Measurements from ENCODE around the gene SPTB.
A peak's percentile ranks its signal among the peaks of the same experiment; 100 is the strongest.
"Not testable (repeated sequence)": the region's sequence is repeated elsewhere in the genome, so short reads cannot be mapped to it uniquely, and the experiment has no call there.

Gene SPTB

DNA sequence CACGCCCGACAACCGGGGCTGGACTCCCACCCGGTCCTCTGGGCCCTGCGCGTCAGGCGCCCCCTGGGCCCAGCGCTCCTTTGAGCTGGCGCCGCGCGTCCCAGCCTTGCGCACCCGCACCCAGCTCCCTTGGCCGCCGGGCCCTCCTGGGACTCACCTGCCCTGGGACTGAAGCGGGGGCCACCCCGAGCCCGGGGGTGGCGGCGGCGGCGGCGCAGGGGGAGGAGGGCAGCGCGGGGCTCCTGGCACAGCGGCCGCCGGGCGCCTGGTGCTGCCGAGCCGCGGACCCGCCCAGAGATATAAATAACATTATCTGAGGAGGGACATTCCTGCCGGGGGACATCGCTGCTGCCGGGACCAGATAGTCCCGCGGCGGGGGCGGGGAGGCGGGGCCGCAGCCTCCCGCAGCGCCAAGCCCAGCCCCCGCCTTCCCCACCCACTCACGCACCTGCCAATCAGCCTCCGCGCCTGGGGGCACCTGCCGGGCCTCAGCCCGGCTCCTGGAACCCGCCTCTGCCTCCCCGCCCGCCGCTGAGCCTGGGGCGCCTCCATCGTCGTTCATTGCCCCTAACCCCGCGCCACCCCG lies at the start of gene SPTB:
Gene SPTB (minus strand): TSS at position 273 of the 586 bp plus-strand sequence. CDS start 56,813 bp downstream, outside the sequence.
- no peak for DNase-seq
- in situ Hi-C loops (cut with MboI; ENCODE audit: low pct_unique_long_range_greater_than_20kb, low sequenced_read_pairs), result no loop called here

DNA sequence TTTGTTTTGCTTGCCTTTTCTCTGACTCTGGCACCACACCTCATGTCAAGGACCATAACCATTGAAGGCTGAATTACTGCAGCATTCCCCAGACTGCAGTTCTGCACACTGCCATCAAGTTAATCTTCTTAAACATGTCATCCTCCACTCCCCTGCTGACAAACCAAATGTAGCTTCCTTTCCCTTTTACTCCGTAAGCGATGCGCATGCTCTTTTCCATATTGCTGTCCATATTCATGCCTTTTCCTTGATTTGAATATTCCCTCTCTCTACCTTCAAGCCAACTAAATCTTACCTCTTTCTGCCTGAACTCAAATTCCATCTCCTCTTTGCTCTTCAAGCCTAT lies 49.3 kb upstream of the SPTB start:
- no peak for DNase-seq
- in situ Hi-C loops (cut with MboI; ENCODE audit: low pct_unique_long_range_greater_than_20kb, low sequenced_read_pairs), result no loop called here

DNA sequence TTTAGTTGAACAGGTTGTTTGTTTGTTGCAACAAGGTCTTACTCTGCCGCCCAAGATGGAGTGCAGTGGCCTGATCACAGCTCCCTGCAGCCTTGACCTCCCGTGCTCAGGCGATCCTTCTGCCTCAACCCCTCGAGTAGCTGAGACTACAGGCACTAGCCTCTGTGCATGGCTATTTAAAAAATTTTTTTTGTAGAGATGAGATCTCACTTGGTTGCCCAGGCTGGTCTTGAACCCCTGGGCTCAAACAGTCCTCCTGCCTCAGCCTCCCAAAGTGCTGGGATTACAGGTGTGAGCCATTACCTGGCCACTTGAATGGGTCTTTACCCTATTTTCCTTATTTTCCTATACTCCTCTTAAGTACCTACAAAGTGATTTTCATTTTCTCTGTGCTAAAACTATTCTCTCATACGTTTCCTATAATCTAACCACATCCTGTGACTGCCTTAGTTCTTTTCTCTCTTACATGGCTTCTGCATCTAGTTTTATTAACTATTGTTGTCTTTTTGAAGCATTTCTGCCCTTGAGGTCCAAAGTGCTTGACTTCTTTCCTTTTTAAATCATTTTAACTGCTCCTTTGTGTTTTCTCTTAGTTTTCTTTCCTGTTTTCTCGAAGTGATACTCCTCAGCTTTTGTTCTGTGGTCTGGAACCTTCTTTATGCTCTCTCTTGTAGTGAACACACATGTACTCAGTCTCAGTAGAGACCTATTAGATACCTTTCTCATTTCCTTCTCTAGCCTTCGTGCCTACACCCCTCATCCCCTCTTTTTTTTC lies 48.7 kb upstream of the SPTB start:
- no peak for DNase-seq
- in situ Hi-C loops (cut with MboI; ENCODE audit: low pct_unique_long_range_greater_than_20kb, low sequenced_read_pairs), result no loop called here

DNA sequence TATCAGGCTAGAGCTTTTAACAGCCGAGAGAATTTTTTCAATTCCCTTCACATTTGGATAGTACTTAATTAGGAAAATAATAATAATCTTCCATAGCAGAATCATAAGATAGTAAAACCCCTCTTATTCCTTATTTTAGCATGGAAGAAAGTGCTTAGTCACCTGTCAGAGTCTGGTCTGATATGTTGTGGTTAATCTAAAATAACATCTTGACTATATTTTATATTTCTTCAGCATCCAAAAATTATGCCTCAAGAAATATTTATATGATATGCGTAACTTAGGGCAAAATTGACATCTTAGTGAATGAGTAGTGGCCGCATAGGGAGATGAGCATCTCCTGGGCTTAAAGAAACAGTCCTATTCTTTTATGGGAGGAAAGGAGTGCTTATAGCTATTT lies 47.3 kb upstream of the SPTB start:
- DNase-seq, result no peak
- in situ Hi-C loops (cut with MboI; ENCODE audit: low pct_unique_long_range_greater_than_20kb, low sequenced_read_pairs), result no loop called here

DNA sequence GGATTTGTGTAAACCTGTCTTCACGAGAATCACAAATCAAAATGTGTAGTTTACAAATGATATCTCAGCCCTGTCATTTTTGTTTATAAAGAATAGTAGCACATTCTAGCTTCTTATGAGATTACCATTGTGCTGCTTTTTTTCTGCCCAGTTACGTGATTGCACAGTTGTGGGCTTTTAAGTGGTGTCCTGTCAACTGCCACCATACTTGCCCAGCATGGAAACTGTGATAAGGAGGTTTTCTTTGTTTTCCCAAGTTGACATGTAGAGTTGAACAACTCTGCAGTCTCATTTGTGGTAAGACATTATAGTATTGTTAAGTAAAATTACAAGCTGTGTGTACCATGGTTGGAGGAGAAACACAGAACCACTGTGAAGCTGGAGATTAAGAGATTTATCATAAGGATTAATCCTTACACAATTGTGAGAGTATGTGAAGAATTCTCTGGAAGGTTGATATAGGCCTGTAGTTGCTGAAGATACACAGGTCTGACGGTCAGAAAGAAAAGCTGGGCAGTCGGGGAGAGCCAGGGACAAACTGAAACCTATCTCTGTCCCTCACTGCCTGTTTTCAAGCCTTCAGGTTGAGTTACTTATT lies 46.8 kb upstream of the SPTB start:
- in situ Hi-C loops (cut with MboI; ENCODE audit: low pct_unique_long_range_greater_than_20kb, low sequenced_read_pairs), result no loop called here

DNA sequence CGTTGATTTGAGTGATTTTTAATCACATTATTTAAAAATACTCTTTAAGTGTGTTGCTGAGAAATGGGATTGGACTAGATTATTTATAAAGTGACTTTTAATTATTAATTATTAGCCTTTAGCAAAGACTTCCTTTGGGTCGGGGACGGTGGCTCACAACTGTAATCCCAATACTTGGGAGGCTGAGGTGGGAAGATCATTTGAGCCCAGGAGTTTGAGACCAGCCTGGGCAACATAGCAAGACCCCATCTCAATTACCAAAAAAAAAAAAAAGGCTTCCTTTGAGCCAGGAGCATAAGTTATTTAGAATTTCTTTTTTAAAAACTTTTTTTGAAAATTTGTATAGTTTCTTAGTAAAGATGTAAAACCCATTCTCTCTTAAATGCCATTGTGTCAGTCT lies 43.3 kb upstream of the SPTB start:
- no peak for DNase-seq
- in situ Hi-C loops (cut with MboI; ENCODE audit: low pct_unique_long_range_greater_than_20kb, low sequenced_read_pairs), result no loop called here

More for the DNA sequence above, 46.8 kb upstream of the SPTB start:
- no peak for DNase-seq

DNA sequence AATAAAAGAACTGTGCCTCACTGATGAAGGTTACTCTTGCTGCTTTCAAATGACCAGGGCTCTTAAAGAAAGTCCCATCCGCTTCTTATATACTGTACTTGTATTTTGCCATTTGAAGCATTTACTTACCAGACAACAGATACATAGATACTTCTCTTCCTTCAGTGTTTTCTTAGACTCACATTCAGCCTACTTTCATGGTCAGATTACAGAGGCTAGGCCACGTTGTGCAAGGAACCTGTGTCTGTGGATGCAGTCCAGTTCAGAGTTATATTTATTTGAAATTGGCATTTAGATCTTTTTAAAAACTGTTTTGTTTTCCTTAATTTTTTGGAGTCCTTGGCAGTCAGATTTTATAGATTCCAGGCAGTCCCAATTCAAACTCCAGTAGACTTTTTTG lies 40.8 kb upstream of the SPTB start:
- DNase-seq, result no peak
- in situ Hi-C loops (cut with MboI; ENCODE audit: low pct_unique_long_range_greater_than_20kb, low sequenced_read_pairs), result no loop called here

DNA sequence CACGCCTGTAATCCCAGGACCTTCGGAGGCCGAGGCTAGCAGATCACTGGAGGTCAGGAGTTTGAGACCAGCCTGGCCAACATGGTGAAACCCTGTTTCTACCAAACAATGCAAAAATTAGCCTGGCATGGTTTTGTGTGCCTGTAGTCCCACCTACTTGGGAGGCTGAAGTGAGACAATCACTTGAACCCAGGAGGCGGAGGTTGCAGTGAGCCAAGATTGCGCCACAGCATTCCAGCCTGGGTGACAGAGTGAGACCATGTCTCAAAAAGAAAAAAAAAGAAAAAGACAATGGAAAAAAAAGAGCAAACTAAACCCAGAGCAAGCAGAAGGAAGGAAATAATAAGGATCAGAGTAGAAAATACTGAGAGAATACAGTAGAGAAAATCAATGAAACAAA lies 39.9 kb upstream of the SPTB start:
- no peak for DNase-seq
- in situ Hi-C loops (cut with MboI; ENCODE audit: low pct_unique_long_range_greater_than_20kb, low sequenced_read_pairs), result no loop called here

DNA sequence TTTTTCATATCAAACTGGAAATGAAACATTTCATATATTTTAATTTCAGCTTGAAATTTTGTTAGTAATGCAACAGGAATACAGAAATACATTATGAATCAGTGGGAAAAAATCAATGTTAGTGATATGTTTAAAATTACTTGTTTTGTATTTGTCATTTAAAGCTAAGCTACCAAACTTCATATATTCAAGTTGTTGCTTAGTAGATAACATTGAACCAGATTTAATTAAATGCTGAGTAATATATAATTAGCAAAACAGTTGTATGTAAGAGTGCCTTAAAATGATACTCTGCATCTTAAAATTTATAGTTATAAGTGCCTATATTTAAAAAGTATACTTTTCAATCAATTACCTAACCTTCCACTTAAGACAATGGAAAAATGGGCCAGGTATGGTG lies 39.5 kb upstream of the SPTB start:
- DNase-seq, result no peak
- in situ Hi-C loops (cut with MboI; ENCODE audit: low pct_unique_long_range_greater_than_20kb, low sequenced_read_pairs), result no loop called here

DNA sequence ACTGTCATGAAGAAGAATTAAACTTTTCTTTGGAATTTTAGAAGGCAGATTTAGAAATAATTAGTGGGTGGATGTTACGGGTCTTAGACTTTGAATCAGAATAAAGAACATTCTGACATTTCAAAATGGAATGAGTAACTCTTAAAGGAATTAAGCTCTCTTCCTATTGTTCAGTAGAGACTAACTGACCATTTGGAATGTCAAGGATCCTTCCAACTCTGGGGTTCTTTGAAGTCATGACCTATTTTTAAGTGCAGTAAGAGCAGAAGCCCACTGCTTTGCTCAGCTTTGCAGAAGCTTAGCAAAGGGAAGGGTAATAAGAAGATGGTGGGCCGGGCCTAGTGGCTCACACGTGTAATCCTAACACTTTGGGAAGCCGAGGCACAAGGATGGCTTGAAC lies 38.5 kb upstream of the SPTB start:
- in situ Hi-C loops (cut with MboI; ENCODE audit: low pct_unique_long_range_greater_than_20kb, low sequenced_read_pairs), result no loop called here
- DNase-seq, result no peak

DNA sequence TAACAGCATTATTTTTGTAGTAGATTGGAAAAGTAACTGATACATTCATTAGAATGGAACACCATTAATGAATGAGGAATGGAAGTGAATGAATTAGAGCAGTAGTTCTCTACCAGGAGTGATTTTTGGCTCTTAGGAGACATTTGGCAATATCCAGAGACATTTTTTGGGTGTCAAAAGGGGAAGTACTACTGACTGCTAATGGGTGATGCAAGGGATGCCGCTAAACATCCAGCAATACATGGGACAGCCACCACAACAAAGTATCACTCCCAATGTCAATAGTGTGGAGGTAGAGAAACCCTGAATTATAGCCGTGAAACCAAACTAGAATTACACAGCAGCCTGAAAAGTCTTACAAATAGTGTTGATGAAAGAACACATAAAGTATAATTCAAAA lies 36.1 kb upstream of the SPTB start:
- in situ Hi-C loops (cut with MboI; ENCODE audit: low pct_unique_long_range_greater_than_20kb, low sequenced_read_pairs), result no loop called here
- DNase-seq, result peak; percentile 53

DNA sequence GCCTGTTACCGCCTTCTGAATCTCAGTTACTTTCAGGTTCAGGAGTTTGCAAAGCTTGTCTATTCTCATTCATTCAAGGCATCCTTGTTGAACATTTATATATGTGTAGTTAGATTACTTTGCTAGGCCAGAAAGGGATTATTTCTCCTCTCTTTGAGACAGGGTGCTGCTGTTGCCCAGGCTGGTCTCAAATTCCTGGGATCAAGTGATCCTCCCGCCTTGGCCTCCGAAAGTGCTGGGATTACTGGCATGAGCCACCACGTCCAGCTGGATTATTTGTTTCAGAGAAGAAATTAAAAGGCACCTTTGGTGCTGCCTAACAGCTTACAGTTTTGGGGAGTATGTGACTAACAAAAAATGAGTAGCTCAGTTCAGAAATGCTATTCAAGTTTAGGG lies 35.3 kb upstream of the SPTB start:
- in situ Hi-C loops (cut with MboI; ENCODE audit: low pct_unique_long_range_greater_than_20kb, low sequenced_read_pairs), result no loop called here
- no peak for DNase-seq

DNA sequence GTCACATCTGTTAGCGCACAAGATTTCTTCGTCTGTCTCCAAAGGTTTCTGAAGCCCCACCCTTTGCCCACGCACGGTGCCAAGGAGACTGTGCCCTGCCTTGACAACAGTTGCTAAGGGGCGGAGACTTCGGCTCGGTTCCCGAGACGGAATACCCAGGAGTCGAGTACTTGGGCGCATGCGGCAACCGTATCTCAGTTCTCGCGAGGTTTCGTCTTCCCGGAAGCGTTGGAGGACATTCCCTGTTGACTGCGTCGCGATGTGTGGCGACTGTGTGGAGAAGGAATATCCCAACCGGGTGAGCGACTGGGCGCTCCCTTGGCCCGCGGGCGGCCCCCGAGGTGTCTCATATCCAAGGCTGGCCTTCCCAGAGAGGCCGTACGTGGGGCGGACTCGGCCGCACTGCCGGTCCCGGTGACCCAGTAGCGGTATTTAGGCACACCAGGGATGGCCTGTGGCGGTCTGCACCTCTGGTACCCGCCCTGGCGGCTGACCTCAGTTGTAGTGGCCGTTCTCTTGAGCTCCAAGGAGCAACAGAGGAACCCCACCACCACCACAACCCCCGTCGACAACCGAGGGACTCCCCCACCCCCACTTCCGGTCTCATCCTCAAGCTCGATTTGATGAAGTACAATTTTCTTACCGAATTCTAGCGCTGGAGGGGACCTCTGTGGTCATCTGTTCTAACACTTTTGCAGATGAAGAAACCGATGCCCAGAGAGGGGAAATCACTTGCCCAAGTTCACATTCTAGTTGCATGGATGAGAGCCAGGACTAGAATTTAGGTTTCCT lies 34.7 kb upstream of the SPTB start, which contains the start of gene CHURC1:
Gene CHURC1 (plus strand): TSS at position 219 of the 792 bp plus-strand sequence. CDS start 41 bp downstream, at position 260.
- in situ Hi-C loops (cut with MboI; ENCODE audit: low pct_unique_long_range_greater_than_20kb, low sequenced_read_pairs), result no loop called here
- peak; percentile 95 for DNase-seq

DNA sequence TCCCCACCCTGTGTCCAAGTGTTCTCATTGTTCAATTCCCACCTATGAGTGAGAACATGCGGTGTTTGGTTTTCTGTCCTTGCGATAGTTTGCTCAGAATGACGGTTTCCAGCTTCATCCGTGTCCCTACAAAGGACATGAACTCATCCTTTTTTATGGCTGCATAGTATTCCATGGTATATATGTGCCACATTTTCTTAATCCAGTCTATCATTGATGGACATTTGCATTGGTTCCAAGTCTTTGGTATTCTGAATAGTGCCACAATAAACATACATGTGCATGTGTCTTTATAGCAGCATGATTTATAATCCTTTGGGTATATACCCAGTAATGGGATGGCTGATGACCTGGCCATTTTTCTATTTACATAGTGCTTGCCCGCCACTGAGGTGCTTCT lies 33.8 kb upstream of the SPTB start:
- in situ Hi-C loops (cut with MboI; ENCODE audit: low pct_unique_long_range_greater_than_20kb, low sequenced_read_pairs), result not testable (repeated sequence)

DNA sequence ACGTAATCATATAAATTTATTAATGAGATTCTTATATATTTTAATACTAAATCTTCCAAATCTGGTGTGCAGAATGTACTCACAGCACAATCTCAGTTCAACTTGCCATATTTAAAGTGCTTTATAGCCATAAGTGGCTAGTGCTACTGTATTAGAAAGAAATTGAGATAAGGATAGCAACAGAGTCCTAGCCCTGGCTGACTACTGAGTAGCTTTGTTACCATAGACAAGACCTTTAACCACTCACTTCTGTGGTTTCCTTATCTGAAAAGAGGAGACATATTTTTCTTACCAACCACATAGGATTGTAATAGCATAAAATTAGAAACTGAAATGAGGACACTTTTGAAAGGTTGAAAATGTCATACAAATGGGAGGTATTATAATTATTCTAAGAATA lies 32.6 kb upstream of the SPTB start:
- peak; percentile 19 for DNase-seq
- in situ Hi-C loops (cut with MboI; ENCODE audit: low pct_unique_long_range_greater_than_20kb, low sequenced_read_pairs), result no loop called here

More for the DNA sequence above, 33.8 kb upstream of the SPTB start:
- DNase-seq, result not testable (repeated sequence)

DNA sequence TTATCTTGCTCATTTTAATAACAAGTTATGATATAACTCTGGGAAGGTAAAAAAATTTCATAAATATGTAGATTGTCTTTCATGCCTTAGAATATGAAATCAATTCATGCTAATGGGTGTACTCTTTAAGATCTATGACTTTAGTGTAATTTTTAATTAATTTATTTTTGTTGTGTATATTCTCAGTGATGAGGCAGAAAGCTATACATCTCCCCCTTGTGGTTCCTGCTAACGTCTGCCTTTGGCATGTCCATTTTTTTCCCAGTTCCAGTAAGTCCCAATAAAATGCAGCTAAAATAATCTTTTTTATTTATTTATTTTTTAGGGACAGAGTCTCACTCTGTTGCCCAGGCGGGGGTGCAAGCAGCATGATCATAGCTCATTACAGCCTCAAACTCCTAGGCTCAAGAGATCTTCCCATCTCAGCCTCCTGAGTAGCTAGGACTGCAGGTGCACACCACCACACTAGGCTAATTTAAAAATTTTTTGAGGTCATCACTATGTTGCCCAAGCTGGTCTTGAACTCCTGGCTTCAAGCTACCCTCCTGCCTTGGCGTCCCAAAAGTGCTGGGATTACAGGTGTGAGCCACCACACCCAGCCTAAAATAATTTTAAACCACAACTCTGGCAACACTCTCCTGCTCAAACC lies 31.3 kb upstream of the SPTB start:
- peak; percentile 34 for DNase-seq
- in situ Hi-C loops (cut with MboI; ENCODE audit: low pct_unique_long_range_greater_than_20kb, low sequenced_read_pairs), result no loop called here

DNA sequence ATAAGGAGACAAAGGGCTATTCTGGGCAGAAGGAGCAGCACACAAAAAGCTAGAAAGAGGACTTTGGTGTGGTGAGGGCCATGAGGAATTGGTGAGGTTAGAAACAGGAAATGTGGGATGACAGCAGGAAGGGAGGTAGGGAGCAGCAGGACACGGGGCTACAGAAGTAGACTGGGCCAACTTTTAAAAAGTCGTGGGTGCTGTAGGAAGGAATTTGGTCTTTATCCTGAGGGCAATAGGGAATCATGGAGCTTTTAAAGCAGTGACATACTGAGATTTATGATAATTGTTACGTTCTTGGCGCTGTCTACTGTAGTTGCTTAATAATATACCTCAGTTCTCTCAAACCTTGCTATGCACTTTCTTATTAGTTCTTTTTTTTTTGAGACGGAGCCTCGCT lies 26.3 kb upstream of the SPTB start:
- peak; percentile 9 for DNase-seq
- in situ Hi-C loops (cut with MboI; ENCODE audit: low pct_unique_long_range_greater_than_20kb, low sequenced_read_pairs), result no loop called here

DNA sequence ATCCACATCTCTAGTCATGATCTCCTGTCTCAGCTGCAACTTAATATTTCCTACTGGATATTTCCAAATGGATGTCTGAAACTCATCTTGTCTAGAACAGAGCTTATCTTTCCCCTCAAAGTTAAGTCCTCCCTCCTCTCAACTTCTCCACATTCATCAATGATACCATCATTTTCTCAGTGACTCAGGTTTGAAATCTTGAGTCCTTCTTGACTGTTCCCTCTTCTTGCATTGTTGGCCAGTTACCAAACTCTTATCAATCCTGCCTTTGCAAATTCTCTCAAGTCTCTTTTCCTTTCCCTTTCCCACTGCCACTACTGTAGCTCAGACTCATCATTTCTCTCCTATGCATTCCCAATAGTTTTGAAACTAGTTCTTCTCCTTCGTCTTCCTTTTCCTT lies 20.3 kb upstream of the SPTB start:
- in situ Hi-C loops (cut with MboI; ENCODE audit: low pct_unique_long_range_greater_than_20kb, low sequenced_read_pairs), result no loop called here
- DNase-seq, result no peak

DNA sequence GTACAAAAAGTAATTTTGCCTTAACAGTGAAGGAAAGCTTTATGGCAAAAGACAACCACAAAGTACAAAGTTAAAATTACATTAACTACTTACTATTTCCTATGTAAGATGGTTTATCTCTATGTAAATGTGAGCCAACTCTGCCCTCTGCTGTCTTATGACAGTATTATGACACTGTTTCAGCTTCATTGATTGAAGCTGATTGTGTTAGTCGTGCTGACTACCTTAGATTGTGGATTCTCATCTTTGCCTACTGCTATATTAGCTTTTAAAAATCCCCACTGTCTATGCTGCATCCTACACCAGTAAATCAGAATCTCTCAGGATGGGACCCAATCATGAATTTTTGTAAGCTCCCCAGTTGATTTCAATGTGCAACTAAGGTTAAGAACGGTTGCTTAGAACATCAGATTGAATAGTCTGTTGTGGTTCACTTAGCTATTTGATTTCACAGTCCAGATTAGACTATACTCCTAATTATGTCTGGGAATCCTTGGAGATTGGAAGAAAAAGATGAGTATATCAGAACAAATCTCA lies 12.2 kb upstream of the SPTB start:
- peak; percentile 67 for DNase-seq
- in situ Hi-C loops (cut with MboI; ENCODE audit: low pct_unique_long_range_greater_than_20kb, low sequenced_read_pairs), result no loop called here
